NCI-H1092 treated with DMSO at 0.1 percent for 48 hours (cell line): ENCODE results near the gene COL24A1.
A peak's percentile ranks its signal among the peaks of the same experiment; 100 is the strongest.
"Not testable (repeated sequence)": the region's sequence is repeated elsewhere in the genome, so short reads cannot be mapped to it uniquely, and the experiment has no call there.

Experiments
- DNase-seq: peaks from one replicate; lab custom pipeline; 2025; lab: John Stamatoyannopoulos, UW

The COL24A1 gene

DNA sequence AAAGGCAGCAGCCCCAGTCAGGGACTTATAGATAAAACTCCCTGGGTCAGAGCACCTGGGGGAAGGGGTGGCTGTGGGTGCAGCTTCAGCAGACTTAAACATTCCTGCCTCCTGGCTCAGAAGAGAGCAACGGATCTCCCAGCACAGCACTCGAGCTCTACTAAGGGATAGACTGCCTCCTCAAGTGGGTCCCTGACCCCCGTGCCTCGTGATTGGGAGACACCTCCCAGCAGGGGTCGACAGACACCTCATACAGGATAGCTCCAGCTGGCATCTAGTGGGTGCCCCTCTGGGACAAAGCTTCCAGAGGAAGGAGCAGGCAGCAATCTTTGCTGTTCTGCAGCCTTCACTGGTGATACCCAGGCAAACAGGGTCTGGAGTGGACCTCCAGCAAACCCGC lies 84.1 kb downstream of the COL24A1 start:
- not testable (repeated sequence) for DNase-seq

DNA sequence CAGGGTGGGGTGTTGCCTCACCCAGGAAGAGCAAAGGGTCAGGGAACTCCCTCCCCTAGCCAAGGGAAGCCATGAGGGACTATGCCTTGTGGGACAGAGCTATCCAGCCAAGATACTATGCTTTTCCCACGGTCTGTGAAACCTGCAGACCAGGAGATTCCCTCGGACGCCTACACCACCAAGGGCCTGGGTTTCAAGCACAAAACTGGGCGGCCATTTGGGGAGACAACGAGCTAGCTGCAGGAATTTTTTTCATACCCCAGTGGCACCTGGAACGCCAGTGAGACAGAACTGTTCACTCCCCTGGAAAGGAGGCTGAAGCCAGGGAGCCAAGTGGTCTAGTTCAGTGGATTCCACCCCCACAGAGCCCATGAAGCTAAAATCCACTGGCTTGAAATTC lies 84.7 kb downstream of the COL24A1 start:
- not testable (repeated sequence) for DNase-seq

DNA sequence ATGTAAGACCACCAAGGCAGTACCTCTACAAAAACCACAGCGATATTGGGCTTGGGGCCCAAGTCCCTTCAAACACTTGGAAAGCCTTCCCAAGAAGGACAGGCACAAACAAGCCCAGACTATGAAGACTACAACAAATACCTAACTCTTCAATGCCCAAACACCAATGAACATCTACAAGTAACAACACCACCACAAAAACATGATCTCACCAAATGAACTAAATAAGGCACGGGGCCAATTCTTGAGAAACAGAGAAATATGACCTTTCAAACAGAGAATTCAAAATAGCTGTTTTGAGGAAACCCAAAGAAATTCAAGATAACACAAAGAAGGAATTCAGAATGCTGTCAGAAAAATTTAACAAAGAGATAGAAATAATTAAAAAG lies 86.8 kb downstream of the COL24A1 start:
- no peak for DNase-seq

DNA sequence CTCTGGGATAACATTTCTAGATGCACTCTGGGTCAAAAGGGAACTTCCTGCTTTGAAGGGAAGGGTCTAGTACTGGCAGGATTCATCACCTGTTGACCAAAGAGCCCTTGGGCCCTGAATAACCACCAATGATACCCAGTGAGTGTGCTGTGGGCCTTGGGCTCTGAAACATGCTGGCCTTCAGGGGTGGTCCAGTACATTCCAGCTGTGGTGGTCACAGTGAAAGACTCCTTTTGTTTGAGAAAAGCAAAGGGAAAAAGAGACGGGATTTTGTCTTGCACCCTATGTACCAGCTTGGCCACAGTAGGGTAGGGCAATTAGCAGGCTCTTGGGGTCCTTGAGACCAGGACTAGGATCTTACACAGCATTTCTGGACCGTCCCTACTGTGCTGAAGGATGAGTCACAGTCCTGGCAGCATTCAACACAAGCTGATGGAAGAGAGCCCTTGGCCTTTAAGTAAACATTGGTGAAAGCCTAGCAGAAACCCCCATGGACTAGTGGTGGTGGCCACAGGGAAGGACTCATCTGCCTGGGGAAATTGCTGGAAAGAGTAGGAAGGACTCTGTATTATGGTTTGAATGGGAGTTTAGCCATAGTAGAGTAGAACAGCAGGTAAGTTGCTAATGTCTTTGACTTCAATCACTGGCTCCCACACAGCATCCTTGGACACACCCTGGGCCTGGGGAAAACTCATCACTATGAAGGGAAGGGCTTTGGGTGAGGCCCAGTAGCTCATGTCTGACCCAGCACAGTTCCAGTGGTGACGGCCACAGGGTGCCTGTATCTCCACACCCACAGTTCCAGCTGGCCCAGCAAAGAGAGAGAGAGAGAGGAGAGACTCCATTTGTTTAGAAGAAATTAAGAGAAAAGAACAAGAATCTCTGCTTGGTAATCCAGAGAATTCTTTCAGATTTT lies 87.5 kb downstream of the COL24A1 start:
- DNase-seq: no peak

DNA sequence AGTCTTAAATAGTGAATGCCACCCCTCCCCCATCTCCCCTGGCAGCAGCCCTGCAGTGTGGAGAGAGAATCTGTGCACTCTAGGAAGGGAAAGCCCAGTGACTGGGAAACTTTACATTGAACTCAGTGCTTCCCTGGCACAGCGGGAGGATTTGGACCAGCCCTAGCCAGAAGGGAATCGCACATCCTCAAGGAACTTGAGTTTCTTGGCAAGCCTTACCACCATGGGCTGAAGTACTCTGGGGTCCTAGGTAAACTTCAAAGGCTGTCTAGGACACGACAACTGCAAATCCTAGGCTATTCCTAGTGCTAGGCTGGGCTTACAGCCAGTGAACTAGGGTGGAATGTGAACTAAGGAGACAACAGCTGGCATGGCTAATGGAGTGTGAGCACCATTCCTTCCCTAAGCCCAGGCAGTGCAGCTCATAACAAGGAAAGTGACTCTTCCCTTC lies 88.3 kb downstream of the COL24A1 start:
- DNase-seq: no peak

DNA sequence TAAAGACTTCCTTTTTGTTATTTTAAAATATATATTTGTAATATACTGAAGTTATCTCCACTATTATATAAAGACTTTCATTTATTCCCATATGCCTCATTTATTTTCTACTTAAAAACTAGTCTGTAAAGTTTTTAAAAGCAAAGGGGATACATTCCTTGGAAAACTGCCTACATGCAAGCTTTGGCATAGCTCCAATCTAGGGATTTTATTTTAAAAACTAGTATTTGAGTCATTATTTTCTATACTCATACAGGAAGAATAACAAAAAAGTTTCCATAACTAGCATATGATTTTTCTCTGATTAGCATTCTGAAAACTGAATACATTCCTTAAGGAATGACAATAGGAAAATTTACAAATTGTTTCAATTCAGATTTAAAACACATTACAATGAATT lies 88.9 kb downstream of the COL24A1 start:
- DNase-seq: no peak

DNA sequence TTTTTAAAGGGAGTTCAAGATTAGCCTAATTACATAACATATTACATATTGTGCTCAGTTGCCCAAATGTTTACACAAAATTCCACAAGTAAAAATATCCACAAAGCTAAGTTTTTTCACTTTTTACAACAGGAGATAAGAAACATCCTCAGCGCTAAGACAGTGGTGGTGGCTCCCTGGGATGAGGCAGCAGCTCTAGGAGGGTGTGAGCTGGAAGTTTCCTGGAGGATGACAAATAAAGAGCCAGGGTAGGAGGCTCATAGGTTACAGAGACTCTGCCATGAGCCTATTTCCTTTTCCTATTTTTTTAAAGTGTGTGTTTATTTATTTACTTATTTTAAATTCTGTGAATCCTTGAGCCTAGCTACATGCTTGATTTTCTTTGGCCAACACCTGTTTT lies 91.7 kb downstream of the COL24A1 start:
- DNase-seq: no peak

DNA sequence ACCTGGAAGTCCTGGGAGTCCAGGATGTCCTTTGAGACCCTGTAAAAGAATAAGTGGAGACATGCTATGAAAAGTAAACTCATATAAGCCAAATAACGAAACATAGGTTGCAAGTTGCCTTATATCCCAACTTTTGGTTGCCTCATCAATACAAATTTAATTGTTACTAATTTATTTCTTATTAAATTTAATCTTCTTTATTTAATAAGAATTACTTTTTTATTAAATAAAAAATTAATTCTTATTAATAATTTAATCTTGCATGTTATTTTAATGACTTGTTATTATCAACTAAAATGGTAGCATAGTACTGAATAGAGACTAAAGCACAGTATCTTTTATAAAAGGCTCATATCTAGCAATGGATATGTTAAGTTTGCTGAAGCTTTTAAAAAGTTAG lies 92.9 kb downstream of the COL24A1 start:
- DNase-seq: no peak

DNA sequence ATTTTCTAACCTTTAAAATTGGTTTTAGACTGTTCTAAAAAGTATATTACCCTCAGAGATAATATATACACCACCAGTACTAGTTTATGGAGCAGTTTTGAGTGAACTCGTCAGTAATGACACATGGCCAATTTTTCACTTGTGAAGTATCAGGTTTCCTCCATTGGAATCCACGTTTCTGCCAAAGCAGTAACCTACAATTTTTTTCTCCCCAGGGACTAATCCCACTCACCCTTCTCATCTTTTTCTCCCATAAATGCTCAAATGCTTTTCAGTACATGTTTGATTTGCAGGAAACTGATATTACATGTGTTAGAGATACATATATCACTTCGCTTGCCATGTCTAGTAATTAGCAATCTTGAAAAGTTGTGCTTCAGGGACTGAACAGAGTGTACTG lies 94.1 kb downstream of the COL24A1 start:
- no peak for DNase-seq

DNA sequence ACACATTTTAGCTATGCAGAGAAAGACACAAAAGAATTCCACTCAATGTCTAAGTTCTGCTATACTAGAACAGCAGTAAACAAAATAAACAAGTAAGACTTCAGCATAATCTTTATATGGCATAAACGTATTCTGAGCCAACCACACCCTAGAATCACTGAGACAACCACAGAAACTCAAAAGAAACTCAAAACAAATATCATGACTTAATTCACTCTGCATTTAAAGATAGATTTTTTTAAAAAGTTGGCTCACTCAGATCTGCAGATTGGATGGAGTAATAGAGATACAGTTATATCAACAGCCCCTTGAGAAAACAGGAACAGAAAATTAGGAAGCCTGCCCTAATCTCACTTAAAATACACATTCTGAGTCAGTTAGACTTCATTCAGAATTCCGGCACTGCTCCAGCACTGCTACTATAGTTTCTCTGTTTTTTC lies 95.0 kb downstream of the COL24A1 start:
- DNase-seq: no peak

DNA sequence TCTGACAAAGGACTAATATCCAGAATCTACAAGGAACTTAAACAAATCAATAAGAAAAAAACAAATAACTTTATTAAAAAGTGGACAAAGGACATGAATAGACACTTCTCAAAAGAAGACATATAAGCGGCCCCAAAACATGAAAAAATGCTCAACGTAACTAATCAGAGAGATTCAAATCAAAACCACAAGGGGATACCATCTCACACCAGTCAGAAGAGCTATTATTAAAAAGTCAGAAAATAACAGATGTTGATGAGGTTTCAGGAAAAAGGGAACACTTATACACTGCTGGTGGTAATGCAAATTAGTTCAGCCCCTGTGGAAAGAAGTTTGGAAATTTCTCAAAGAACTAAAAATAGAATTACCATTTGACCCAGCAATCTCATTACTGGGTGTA lies 102.2 kb downstream of the COL24A1 start:
- DNase-seq: no peak

DNA sequence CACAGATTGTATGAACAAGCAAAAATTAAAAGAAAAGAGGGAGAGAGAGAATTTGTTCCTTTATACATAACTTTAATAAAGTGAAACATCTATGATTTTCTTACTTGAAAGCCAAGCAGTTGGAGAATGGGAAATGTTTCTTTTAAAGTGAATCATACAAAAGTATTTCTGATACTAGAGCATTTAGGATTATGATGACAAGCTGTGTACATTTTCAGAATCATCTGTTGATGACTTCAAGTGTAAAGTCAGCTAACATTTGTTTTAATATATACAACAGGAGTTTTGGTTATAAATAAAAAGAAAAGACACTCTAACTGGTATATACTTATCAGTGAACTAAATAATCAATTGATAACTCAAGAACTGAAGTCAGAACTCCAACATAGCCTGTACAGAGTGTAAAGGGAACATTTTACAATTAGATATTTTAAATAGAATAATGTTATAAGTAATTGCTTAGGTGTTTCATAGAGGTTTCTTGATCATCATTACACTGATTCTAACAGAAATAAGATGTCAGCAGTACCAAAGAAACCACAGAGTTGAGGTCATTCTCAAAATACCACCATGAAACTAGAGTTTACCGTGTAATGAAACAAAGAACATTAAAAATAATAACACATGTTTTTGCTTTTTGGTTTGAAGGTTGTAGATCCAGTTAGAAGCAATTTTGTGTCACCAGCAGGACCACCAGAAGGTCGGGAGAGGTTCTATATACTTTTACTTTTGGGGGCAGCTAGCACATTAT lies 103.4 kb downstream of the COL24A1 start:
- no peak for DNase-seq

DNA sequence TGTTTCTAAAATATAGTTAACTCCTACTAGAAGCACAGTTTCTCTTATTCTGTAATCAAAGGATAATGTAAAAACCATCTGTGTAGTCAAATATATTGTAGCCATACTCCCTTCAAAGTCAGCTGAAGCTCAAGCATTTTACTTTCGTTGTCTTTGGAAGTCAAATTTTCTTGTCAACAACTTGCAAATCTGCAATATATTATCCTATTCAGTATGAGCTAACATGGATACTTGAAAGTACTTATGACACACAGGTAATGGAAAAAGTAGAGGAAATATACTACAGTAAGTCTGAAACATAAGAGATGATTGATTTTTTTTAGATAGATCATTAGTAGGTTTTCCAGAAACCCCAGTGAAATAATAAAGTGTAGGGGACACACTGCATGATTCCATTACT lies 121.5 kb downstream of the COL24A1 start:
- no peak for DNase-seq

DNA sequence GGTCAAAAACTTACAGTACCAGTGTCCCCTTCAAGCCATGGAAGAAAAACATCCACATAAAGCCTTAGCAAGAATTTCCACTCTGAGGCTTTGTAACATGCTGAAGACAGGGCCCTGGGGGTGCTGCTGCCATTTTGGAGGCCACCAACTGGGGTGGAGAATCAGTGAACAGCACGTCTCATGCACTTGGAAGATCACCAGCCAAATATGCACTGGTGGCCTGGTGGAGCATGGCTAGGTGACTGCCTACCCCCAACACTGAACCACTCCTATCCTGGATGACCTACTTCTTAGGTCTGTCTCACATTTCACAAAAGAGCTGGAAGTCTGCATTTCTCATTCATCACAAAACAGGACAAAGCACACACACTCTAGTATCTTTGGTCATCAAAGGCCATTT lies 126.4 kb downstream of the COL24A1 start:
- no peak for DNase-seq

DNA sequence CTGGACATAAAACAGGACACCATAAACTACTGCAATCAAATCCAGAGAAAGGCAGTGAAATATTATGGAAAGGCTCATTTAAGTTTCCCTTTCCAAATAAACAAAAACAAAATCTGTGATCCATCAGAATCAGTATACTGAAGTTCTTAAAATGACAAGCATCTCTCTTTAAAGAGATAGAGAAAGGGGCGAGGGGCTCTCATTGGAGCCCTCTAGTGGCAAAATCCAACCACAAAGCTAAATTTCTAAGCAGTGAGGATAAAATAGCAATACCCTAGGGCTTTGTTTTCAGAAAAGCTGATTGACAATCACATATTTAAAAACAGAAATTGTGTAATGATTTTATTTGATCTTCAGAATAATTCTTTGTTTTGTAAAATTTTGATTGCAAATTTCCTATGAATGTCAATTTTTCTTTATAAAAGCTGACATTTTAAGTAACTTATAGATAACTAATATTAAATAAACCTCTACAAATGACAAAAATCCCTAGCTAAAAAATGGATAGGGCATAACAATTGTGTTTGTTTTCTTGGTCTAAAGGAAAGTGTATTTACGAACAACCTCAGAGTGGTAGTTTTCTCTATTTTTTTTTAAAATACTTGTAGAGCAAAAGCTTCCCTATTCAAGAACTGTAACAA lies 138.2 kb downstream of the COL24A1 start:
- peak; percentile 27 for DNase-seq

DNA sequence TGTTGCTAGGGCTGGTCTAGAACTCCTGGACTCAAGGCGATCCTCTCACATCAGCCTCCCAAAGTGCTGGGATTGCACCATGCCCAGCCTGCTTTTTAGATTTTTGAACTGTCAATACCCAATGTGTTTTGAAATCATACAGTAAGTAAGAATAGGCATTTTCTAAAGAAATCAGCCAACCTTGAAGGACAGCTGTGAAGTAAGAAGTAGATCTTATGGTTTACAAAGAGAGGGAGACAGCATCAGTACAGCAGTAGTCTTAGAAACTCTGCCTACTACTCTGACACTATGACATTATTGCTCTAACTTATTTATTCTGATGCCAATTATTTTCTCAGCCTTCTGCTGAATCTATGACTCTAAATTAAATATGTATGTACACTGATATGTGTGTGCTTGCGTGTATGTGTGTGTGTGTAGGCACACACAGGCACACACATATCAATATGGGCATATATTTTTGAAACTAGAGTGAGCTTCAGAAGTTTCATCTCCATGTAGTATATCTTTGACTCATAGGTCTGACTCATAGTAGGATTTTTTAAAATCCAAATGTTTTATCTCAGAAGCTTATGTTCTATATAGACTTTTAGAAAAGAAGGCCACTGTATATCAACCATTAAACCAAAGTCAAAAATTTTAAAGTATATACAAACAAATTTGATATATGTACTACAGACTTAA lies 140.4 kb downstream of the COL24A1 start:
- DNase-seq: no peak

DNA sequence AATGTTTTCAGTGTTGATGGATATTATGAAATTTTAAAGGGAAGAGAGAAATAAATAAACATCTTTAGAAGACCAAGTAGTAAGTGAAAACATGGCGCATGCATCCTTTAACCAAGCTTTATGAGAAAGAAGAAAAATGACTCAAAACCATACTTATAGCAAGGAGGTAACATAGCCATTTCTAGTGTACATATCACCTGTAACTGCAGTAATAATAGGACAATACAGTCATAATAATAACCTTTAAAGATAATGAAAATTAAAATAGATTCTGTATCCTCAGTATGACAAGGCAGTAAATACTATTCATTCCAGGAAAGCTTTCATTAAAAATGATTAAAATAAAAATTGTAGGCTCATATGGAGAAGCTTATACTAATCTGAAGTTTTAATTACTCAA lies 141.2 kb downstream of the COL24A1 start:
- no peak for DNase-seq

DNA sequence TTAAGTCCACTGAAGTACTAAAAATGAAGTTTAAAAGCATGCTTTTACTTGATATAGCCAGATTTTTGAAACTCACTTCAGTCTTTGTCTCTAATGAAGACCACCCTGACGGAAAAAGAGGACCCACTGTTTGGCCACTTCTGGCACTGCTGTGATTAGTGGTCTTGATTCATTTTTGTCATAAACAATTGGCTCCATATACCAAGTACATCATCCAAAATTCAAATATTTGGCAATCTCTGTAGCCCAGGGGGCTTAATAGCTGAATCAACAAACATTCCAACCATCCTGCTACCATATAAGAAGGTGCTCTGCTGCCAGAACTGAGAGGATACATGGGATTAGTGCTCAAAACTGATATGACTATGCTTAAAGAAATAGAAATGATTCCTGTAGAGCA lies 156.0 kb downstream of the COL24A1 start:
- DNase-seq: no peak

DNA sequence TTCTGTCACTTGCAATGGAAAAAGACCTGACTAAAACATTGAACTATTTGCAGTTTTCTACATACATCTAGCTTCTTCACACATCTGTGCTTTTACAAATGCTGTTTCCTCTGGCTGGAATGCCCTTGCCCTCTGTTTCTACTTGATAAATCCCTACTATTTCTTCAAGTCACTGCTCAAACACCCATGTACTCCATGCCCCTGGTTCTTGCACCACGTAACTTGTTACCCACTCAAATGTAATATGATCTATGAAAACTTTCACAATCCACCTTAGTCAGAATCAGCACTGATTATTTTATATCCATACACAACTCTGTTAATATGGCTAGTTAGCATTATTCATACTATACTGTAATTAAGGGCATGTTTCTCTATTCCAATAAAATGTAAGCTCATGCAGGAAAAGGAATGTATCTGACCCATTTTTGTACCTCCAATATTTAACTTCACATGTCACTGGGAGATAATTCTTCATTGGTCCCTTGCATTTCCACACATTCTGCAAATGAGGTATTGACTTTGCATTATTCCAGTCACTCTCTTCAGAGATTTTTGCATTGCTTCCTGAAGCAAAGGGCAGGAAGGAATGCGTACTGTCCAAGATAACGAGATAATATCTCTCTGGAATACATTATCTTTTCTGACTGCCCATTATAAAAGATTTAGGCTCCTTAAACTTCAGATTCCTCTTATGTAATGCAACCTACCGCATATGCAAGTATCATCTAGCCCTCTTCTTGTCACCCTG lies 158.3 kb downstream of the COL24A1 start:
- DNase-seq: no peak

DNA sequence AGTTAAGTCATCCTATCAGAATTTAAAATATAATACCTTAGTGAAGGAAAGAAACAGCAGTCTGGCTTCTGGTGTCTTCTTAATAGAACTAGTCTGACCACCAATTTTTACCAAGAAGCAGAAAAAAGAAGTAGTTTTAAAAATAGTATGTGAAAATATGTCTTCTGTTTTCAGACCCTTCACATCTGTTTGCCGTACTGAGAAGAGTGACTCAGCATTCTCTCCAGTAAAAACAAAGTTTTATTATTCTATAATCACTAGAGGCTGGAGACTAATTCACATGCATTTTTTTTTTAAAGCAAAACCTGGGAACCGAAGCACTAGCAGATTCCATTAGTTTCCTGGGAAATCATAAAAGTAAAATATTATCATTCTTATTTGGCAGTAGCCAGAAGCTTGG lies 163.8 kb downstream of the COL24A1 start:
- DNase-seq: no peak

DNA sequence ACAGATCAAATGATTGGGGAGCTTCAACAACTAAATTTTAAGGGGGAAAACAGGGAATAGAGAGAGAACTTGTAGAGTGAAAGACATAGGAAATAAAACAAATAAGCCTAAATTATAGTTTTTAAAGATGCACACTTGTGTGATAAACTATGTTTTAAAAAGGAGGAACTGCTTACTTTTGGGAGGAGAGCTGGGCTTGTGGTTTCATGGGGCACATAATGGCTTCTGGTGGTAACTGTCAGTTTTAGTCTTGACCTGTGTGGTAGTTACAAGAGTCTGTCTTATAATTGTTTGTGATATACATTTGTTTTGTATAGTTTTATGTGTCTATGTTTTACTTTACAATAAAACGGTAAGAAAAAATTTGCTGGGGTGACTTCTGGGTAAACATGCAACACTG lies 165.3 kb downstream of the COL24A1 start:
- no peak for DNase-seq
